Measurements from ENCODE around the gene MRGPRF. TPM values are rescaled to one million over a fixed set of nuclear protein-coding genes. Genes with fewer than 3 reads are reported as not detected.

MRGPRF gene
- polyA plus RNA-seq, 1 donor from 2014 or later: not detected

DNA sequence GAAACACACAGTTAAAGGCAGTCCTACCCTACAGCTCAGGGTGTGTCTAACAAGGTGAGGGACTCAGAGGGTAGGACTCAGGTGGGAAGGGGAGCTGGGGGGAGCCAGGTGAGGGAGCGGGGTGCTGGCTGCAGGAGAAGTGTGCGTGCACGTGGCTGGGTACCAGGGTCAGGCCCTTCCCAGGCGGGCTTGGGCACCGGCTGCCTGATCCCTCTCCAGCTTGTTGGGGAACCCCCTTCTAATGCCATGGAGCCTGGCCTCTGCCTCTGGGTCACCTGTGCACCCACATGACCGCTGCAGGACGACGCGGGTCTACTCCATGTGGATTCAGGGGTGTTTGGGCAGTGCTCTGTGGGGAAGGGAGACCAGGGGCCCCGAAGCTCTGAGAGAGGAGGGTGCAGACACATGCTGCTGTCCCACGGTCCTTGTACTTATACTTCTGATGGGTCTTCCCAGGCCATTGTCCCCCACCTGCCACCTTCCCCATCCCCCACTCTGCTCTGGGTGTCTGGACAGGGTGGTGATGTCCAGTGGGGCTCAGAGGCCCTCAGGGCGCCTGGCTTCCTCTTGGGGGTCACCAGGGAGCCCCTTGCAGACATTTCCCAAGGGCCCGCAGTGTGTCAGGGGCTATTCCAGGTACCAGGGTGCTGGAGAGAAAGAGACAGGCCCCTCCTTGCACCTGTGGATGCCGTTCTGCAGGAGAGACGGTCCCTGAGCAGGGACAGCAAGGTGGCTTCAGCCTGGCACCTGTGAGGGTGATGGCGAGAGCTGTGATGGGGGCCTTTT is 21.9 kb downstream of the MRGPRF start:
- no peak overlapping the region for H3K9ac ChIP-seq (ENCODE audit: low read length)
- no peak overlapping the region for H2AFZ ChIP-seq (ENCODE audit: low read depth, low read length)
- no peaks in the 10 kb centered on the region for H3K9me2 ChIP-seq (ENCODE audit: insufficient read depth, low read length)
- H3K36me3 ChIP-seq (ENCODE audit: insufficient read depth, low read length): no peaks in the 10 kb centered on the region
- H3K4me2 ChIP-seq (ENCODE audit: low read length): no peak overlapping the region
- H4K20me1 ChIP-seq (ENCODE audit: insufficient read depth): no peaks in the 10 kb centered on the region
- H3K79me2 ChIP-seq (replicated peaks; ENCODE audit: insufficient read depth, low read length): no peaks in the 10 kb centered on the region
- H3K27ac ChIP-seq (ENCODE audit: low read length): no peak overlapping the region
- TF ChIP-seq POLR2AphosphoS5 (IDR thresholded peaks at IDR 0.05) (no peak), MXI1 (conservative IDR thresholded peaks at IDR 0.05; ENCODE audit: poor library complexity, severe bottlenecking) (no peak), SMC3 (conservative IDR thresholded peaks at IDR 0.05; ENCODE audit: poor library complexity) (no peak), RAD21 (conservative IDR thresholded peaks at IDR 0.05) (no peak), EZH2 (IDR thresholded peaks at IDR 0.05; ENCODE audit: borderline replicate concordance, insufficient read depth, low read length, poor library complexity, severe bottlenecking) (no peak), TAF1 (IDR thresholded peaks at IDR 0.05; ENCODE audit: low read depth) (no peak), EP300 (conservative IDR thresholded peaks at IDR 0.05; ENCODE audit: poor library complexity, severe bottlenecking) (no peak), REST (IDR thresholded peaks at IDR 0.05; ENCODE audit: borderline replicate concordance) (no peak)
- TF ChIP-seq, protein P1, sequence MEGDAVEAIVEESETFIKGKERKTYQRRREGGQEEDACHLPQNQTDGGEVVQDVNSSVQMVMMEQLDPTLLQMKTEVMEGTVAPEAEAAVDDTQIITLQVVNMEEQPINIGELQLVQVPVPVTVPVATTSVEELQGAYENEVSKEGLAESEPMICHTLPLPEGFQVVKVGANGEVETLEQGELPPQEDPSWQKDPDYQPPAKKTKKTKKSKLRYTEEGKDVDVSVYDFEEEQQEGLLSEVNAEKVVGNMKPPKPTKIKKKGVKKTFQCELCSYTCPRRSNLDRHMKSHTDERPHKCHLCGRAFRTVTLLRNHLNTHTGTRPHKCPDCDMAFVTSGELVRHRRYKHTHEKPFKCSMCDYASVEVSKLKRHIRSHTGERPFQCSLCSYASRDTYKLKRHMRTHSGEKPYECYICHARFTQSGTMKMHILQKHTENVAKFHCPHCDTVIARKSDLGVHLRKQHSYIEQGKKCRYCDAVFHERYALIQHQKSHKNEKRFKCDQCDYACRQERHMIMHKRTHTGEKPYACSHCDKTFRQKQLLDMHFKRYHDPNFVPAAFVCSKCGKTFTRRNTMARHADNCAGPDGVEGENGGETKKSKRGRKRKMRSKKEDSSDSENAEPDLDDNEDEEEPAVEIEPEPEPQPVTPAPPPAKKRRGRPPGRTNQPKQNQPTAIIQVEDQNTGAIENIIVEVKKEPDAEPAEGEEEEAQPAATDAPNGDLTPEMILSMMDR (IDR thresholded peaks at IDR 0.05; ENCODE audit: poor library complexity, severe bottlenecking): no peak
- H3F3A ChIP-seq (ENCODE audit: insufficient read depth, low read length, poor library complexity, severe bottlenecking): no peaks in the 10 kb centered on the region
- no peaks in the 10 kb centered on the region for H3K9me3 ChIP-seq (ENCODE audit: low read length)
- no peak overlapping the region for H3K4me3 ChIP-seq (ENCODE audit: low read length)
- H3K27me3 ChIP-seq (ENCODE audit: insufficient read depth, low read depth, low read length): no peaks in the 10 kb centered on the region

DNA sequence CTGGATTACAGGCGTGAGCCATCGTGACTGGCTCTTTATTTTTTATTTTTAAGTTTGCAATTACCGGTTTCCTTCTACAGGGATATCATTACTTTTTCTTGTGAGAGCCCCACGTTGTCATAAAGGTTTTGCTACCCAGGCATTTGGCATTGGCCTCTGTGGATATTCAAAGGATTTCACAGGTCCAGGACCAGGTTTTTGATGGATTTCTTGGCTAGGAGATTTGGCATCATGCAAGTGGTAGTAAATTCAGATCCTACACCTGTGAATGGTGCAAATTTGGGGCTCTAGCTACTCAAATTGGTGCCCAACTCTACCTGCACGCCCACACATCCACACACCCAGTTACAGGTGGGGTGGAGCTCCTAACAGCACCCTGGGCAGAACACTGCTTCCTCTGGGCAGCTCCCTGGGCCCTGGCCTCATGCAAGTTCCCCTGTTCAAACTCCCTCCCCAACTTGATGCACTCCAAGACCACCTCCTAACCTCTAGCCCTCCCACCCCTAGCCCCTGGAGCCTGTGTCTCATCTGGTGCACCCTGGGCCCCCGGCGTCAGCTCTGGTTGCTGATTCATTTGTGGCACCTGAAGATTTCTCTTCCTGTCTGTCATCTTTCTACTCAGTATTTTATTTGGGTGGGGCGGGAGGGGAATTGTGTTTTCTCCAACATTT is 23.0 kb downstream of the MRGPRF start:
- Histone ChIP-seq H3K9me3 (ENCODE audit: low read length) (no peaks in the 10 kb centered on the region), H3K79me2 (replicated peaks; ENCODE audit: insufficient read depth, low read length) (no peaks in the 10 kb centered on the region), H3K27me3 (ENCODE audit: insufficient read depth, low read depth, low read length) (no peaks in the 10 kb centered on the region), H4K20me1 (ENCODE audit: insufficient read depth) (no peaks in the 10 kb centered on the region), H3F3A (ENCODE audit: insufficient read depth, low read length, poor library complexity, severe bottlenecking) (no peaks in the 10 kb centered on the region), H3K27ac (ENCODE audit: low read length) (no peak overlapping the region), H3K9me2 (ENCODE audit: insufficient read depth, low read length) (no peaks in the 10 kb centered on the region), H3K9ac (ENCODE audit: low read length) (no peak overlapping the region), H2AFZ (ENCODE audit: low read depth, low read length) (no peak overlapping the region), H3K4me2 (ENCODE audit: low read length) (no peak overlapping the region), H3K4me3 (ENCODE audit: low read length) (no peak overlapping the region), H3K36me3 (ENCODE audit: insufficient read depth, low read length) (no peaks in the 10 kb centered on the region)
- no peak for TF ChIP-seq REST (IDR thresholded peaks at IDR 0.05; ENCODE audit: borderline replicate concordance)
- TF ChIP-seq, protein P1 (IDR thresholded peaks at IDR 0.05; ENCODE audit: poor library complexity, severe bottlenecking): no peak
- TF ChIP-seq SMC3 (conservative IDR thresholded peaks at IDR 0.05; ENCODE audit: poor library complexity): no peak
- no peak for TF ChIP-seq TAF1 (IDR thresholded peaks at IDR 0.05; ENCODE audit: low read depth)
- no peak for TF ChIP-seq RAD21 (conservative IDR thresholded peaks at IDR 0.05)
- TF ChIP-seq EZH2 (IDR thresholded peaks at IDR 0.05; ENCODE audit: borderline replicate concordance, insufficient read depth, low read length, poor library complexity, severe bottlenecking): no peak
- TF ChIP-seq EP300 (conservative IDR thresholded peaks at IDR 0.05; ENCODE audit: poor library complexity, severe bottlenecking): no peak
- TF ChIP-seq MXI1 (conservative IDR thresholded peaks at IDR 0.05; ENCODE audit: poor library complexity, severe bottlenecking): no peak
- TF ChIP-seq POLR2AphosphoS5 (IDR thresholded peaks at IDR 0.05): no peak

Measured in neural cell (in vitro differentiated cells).